Lower leg skin (tissue), 4 donors: ENCODE results near the gene C1QTNF7. TPM values are rescaled to one million over a fixed set of nuclear protein-coding genes. Genes with fewer than 3 reads are reported as not detected.

Experiments used
- DNase-seq, 2 donors: peaks; one replicate each; pipeline ENCODE4 v3.0.0-alpha.2; 2019; ENCODE audit warnings: low spot score in 2 of 2
- H3K4me3 ChIP-seq: fragments of 200-600 bp; sonication (generic); 2 replicates; pipeline ENCODE4 v1.5.1; 2017; ENCODE audit warnings: mild to moderate bottlenecking, low read depth; ENCODE audit not compliant: poor library complexity, severe bottlenecking
- POLR2A ChIP-seq, 2 donors: fragments of 450-650 bp; IDR thresholded peaks; one replicate each; pipeline ENCODE4 v1.6.1; 2016 to 2017; ENCODE audit warnings: antibody characterized with exemption in 2 of 2, mild to moderate bottlenecking in 1 of 2, moderate library complexity in 1 of 2
- WGBS, 2 donors: methylation state at CpG; one replicate each; pipeline ENCODE4 v1.1.5; 2018; 5-methylcytosine and 5-hydroxymethylcytosine counted together
- intact Hi-C: fragments of 100-400 bp; cut with DNase I; formaldehyde crosslinking; loops from one replicate; pipeline ENCODE4 v1.15.0; 2023; ENCODE audit warnings: low total_unique reads
- total RNA-seq, 4 donors: library from RNA; depleted of rRNA; stranded (reverse); fragments of >200 nt; gene quantifications; one replicate each; pipeline ENCODE4 v1.1.0, GENCODE V29; 2016
- TF ChIP-seq, protein P1 (sequence below), 3 donors: fragments of 450-650 bp; IDR thresholded peaks; one replicate each; pipeline ENCODE4 v1.5.1; 2016; ENCODE audit warnings: antibody characterized with exemption in 3 of 3, mild to moderate bottlenecking in 3 of 3, moderate library complexity in 2 of 3

C1QTNF7 gene
- total RNA-seq, 4 donors from 2014 or later = 0.80 to 9.2 (median 3.6) TPM

DNA sequence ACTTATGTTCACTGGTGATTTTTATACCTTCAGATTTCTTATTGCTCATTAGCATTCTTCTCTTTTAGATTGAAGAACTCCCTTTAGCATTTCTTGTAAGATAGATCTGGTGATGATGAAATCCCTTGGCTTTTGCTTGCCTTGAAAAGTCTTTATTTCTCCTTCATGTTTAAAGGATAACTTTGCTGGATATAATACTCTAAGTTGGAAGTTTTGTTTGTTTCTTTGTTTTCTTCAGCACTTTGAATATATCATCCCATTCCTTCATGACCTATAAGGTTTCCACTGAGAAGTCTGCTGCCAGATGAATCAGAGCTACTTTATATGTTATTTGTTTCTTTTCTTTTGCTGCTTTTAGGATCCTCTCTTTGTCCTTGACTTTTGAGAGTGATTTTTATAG is 60.3 kb downstream of the C1QTNF7 start:
- intact Hi-C loops = no loop called here
- no peak overlapping the region for H3K4me3 ChIP-seq
- TF ChIP-seq POLR2A (IDR thresholded peaks at IDR 0.05) = no peak
- TF ChIP-seq, protein P1, sequence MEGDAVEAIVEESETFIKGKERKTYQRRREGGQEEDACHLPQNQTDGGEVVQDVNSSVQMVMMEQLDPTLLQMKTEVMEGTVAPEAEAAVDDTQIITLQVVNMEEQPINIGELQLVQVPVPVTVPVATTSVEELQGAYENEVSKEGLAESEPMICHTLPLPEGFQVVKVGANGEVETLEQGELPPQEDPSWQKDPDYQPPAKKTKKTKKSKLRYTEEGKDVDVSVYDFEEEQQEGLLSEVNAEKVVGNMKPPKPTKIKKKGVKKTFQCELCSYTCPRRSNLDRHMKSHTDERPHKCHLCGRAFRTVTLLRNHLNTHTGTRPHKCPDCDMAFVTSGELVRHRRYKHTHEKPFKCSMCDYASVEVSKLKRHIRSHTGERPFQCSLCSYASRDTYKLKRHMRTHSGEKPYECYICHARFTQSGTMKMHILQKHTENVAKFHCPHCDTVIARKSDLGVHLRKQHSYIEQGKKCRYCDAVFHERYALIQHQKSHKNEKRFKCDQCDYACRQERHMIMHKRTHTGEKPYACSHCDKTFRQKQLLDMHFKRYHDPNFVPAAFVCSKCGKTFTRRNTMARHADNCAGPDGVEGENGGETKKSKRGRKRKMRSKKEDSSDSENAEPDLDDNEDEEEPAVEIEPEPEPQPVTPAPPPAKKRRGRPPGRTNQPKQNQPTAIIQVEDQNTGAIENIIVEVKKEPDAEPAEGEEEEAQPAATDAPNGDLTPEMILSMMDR (IDR thresholded peaks at IDR 0.05) = no peak
- DNase-seq = no peak

DNA sequence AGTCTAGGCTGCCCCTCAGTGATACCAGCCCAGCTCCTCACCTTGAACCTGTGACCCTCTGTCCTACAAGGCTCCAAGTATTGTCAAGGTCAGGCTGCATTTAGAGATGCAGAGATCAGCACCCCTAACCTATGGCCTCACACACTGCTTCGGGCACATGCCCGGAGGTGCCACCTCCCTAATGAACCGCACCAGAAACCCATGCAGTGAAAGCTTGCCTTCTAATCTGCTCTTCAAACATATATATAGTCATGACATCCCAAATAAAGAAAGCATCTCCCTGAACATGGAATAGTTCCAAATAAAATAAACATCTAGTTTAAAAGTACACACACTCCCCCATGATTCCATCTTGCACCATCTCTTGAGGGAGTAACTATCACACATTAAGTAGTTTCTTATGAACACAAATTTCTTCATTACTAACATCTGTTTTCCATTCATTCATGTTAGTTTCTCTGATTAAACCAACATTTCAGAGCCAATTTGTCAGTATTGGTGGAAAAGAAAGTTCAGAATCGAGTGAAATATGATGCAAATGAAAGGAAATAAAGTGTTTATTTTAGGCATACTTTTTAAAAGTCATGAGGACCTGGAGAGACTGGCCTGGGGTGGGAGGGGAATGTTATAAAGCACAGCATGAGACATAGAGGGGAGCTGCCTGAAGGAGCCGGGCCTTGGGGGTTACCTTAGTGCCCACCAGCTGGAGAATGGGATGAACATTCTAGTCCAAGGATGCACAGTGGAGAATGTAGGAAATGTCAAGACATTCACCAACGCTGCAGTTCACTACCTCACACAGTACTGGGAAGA is 61.0 kb downstream of the C1QTNF7 start:
- intact Hi-C loops = no loop called here
- WGBS, 2 donors = 76 to 78% methylated on average over 6 of the region's 6 CpGs
- no peak overlapping the region for H3K4me3 ChIP-seq
- no peak for DNase-seq
- TF ChIP-seq POLR2A (IDR thresholded peaks at IDR 0.05) = no peak
- TF ChIP-seq, protein P1 (IDR thresholded peaks at IDR 0.05) = no peak

DNA sequence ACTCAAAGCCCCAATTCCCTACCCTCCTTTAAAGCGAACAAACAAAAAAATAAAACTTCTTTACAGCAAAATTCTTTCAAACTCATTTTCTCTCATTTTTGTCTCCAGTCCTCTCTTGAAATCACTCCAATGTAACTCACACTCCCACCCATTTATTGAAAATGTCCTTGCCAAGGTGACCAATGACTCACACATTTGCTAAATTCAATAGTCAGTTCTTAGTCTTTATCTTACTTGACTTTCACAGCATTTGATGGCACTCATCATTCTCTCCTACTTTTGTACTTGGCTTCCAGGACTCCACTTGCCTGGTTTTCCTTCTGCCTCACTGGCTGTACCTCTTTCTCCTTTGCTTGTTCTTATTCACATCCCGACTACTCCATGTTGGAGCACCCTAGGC is 61.7 kb downstream of the C1QTNF7 start:
- DNase-seq = no peak
- WGBS, 2 donors = 79 to 80% methylated on average over 2 of the region's 2 CpGs
- no peak overlapping the region for H3K4me3 ChIP-seq
- intact Hi-C loops = no loop called here
- TF ChIP-seq, protein P1 (IDR thresholded peaks at IDR 0.05) = no peak
- TF ChIP-seq POLR2A (IDR thresholded peaks at IDR 0.05) = no peak

DNA sequence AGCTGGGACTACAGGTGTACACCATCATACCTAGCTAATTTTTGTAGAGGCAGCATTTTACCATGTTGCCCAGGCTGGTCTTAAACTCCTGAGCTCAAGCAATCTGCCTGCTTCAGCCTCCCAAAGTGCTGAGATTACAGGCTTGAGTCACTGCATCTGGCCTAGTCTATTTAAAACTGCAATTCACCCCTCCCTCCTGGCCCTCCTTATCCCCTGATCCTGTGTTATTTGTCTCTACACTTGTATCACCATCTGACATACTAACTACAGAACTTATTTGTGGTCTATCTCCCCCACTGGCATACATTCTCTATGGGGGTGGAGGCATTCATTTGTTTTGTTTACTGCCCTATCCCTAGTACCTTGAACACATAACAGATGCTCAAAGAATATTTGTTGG is 65.6 kb downstream of the C1QTNF7 start:
- no peak for DNase-seq
- TF ChIP-seq, protein P1 (IDR thresholded peaks at IDR 0.05) = no peak
- TF ChIP-seq POLR2A (IDR thresholded peaks at IDR 0.05) = no peak
- intact Hi-C loops = no loop called here
- no peak overlapping the region for H3K4me3 ChIP-seq

DNA sequence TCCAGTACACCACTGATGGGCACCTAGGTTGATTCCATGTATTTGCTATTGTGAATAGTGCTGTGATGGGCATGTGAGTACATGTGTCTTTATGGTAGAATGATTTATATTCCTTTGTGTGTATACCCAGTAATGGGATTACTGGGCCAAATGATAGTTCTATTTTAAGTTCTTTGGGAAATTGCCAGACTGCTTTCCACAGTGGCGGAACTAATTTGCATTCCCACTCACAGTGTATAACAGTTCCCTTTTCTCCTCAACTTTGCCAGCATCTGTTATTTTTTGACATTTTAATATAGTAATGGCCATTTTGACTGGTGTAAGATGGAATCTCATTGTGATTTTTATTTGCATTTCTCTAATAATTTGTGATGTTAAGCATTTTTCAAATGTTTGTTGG is 67.8 kb downstream of the C1QTNF7 start:
- H3K4me3 ChIP-seq = no peak overlapping the region
- intact Hi-C loops = loop anchor here (2.0 kb wide), 1 partner anchor 55 kb away; no protein-coding TSS in a partner anchor
- no peak for TF ChIP-seq POLR2A (IDR thresholded peaks at IDR 0.05)
- TF ChIP-seq, protein P1 (IDR thresholded peaks at IDR 0.05) = no peak
- WGBS, 2 donors = 38 to 49% methylated on average over 1 of the region's 1 CpG
- no peak for DNase-seq

Other genes starting within 250 kb of the C1QTNF7 start
- gene CC2D2A, start 41.8 kb downstream of the C1QTNF7 start, total RNA-seq = 1 to 10 TPM; 2.1 to 6.3 (median 3.3) TPM
- gene FBXL5, start 227.3 kb downstream of the C1QTNF7 start, total RNA-seq = 10 to 100 TPM; 69.4 to 95.0 (median 80.3) TPM